H1 (cell line): ENCODE data around the gene PHC2. TPM values are rescaled to one million over a fixed set of nuclear protein-coding genes. Genes with fewer than 3 reads are reported as not detected.

Experiments
- CTCF ChIA-PET: fragments of 300-600 bp; sonication (Branson Sonifier 250); formaldehyde crosslinking; loops from one replicate; lab custom pipeline; 2021; ENCODE audit not compliant: partially characterized antibody; lab: Charles Lee
- POLR2A ChIA-PET: fragments of 300-600 bp; sonication (Branson Sonifier 250); formaldehyde crosslinking; loops from one replicate; lab custom pipeline; 2021; ENCODE audit warnings: inconsistent platforms; ENCODE audit not compliant: partially characterized antibody; lab: Charles Lee
- DNase-seq, 2 experiments: peaks; one replicate each; pipeline versions ENCODE4 v3.0.0 to v3.0.0-alpha.2; 2010 to 2022; ENCODE audit warnings: low spot score in 2 of 2, low read depth in 1 of 2, mixed read lengths in 1 of 2
- FAIRE-seq: peaks from 2 replicates; lab custom pipeline; 2011; peaks lifted over from hg19 to GRCh38; lab: Jason Lieb, UNC
- H2AFZ ChIP-seq: 2 replicates; pipeline ENCODE4 v1.8.1; 2012; ENCODE audit warnings: low read length, inconsistent platforms
- H2AK5ac ChIP-seq: 2 replicates; pipeline ENCODE4 v1.6.1; 2013; ENCODE audit warnings: low read depth, low read length
- H2BK120ac ChIP-seq: replicated peaks from 2 replicates; pipeline ENCODE3; 2013; ENCODE audit warnings: low read depth, low read length, inconsistent platforms
- H2BK12ac ChIP-seq: 2 replicates; pipeline ENCODE4 v1.6.1; 2013; ENCODE audit warnings: low read depth, low read length
- H2BK15ac ChIP-seq: 2 replicates; pipeline ENCODE4 v1.6.1; 2013; ENCODE audit warnings: low read length
- H2BK20ac ChIP-seq: 2 replicates; pipeline ENCODE4 v1.6.1; 2013; ENCODE audit warnings: low read length
- H2BK5ac ChIP-seq: 2 replicates; pipeline ENCODE4 v1.6.1; 2013; ENCODE audit warnings: low read depth, low read length
- H3K14ac ChIP-seq: 2 replicates; pipeline ENCODE4 v1.6.1; 2013; ENCODE audit warnings: inconsistent platforms; ENCODE audit not compliant: insufficient read length
- H3K18ac ChIP-seq: 2 replicates; pipeline ENCODE4 v1.6.1; 2013; ENCODE audit warnings: low read length; ENCODE audit errors: extremely low read depth
- H3K23ac ChIP-seq: 2 replicates; pipeline ENCODE4 v1.6.1; 2013; ENCODE audit warnings: inconsistent platforms; ENCODE audit not compliant: insufficient read length
- H3K23me2 ChIP-seq: 2 replicates; pipeline ENCODE4 v1.6.1; 2013; ENCODE audit warnings: low read depth, low read length
- H3K27ac ChIP-seq: 2 replicates; pipeline ENCODE4 v1.6.1; 2011; ENCODE audit warnings: low read depth, low read length, inconsistent platforms
- H3K27me3 ChIP-seq, 4 experiments: replicated peaks in 1 of 4; 1 replicate in 1 of 4; 2 replicates in 3 of 4; pipeline versions ENCODE4 v1.6.1 to v1.8.1; 2011 to 2013; ENCODE audit warnings: low read length in 3 of 4, mild to moderate bottlenecking in 3 of 4, inconsistent platforms in 2 of 4, mixed read lengths in 2 of 4, moderate library complexity in 1 of 4; ENCODE audit not compliant: control insufficient read depth in 3 of 4, insufficient read depth in 3 of 4; ENCODE audit errors: extremely low read depth in 1 of 4
- H3K36me3 ChIP-seq, 4 experiments: 2 replicates each; pipeline versions ENCODE4 v1.6.1 to v1.8.1; 2011 to 2013; ENCODE audit warnings: mild to moderate bottlenecking in 4 of 4, low read length in 3 of 4, moderate library complexity in 2 of 4, control low read depth in 1 of 4, inconsistent platforms in 1 of 4; ENCODE audit not compliant: insufficient read depth in 4 of 4, control insufficient read depth in 2 of 4
- H3K4ac ChIP-seq: replicated peaks from 2 replicates; pipeline ENCODE3; 2013; ENCODE audit warnings: low read length, low read depth, mixed read lengths, inconsistent platforms; ENCODE audit not compliant: insufficient read length
- H3K4me1 ChIP-seq, 4 experiments: replicated peaks in 1 of 4; 1 replicate in 1 of 4; 2 replicates in 3 of 4; pipeline versions ENCODE4 v1.6.1 to v1.8.1; 2011 to 2013; ENCODE audit warnings: low read length in 3 of 4, inconsistent platforms in 2 of 4, mixed read lengths in 1 of 4; ENCODE audit not compliant: insufficient read depth in 4 of 4, control insufficient read depth in 3 of 4
- H3K4me2 ChIP-seq, 2 experiments: 2 replicates each; pipeline versions ENCODE4 v1.6.1 to v1.8.1; 2011 to 2013; ENCODE audit warnings: low read depth in 2 of 2, low read length in 2 of 2, control low read depth in 1 of 2, inconsistent platforms in 1 of 2, mild to moderate bottlenecking in 1 of 2; ENCODE audit not compliant: insufficient read depth in 1 of 2
- H3K4me3 ChIP-seq, 4 experiments: fragments of 200-600, 300-600 bp in 1 of 4; sonication (generic), shearing (Covaris generic), sonication (Bioruptor Twin) in 1 of 4; 2 replicates each; pipeline versions ENCODE4 v1.5.1 to v1.8.1; 2011 to 2016; ENCODE audit warnings: low read length in 4 of 4, low read depth in 3 of 4, control low read depth in 2 of 4, inconsistent platforms in 2 of 4, mild to moderate bottlenecking in 2 of 4, mixed read lengths in 1 of 4, moderate library complexity in 1 of 4; ENCODE audit not compliant: insufficient read depth in 2 of 4; ENCODE audit errors: extremely low read depth in 1 of 4
- H3K56ac ChIP-seq: replicated peaks from 2 replicates; pipeline ENCODE3; 2013; ENCODE audit warnings: low read depth, mild to moderate bottlenecking, mixed read lengths, low read length, inconsistent platforms; ENCODE audit not compliant: insufficient read length
- H3K79me1 ChIP-seq: 2 replicates; pipeline ENCODE4 v1.6.1; 2013; ENCODE audit warnings: low read depth, low read length, control low read depth
- H3K79me2 ChIP-seq, 2 experiments: 2 replicates each; pipeline versions ENCODE4 v1.6.1 to v1.8.1; 2012 to 2013; ENCODE audit warnings: low read length in 2 of 2, mild to moderate bottlenecking in 2 of 2, inconsistent platforms in 1 of 2; ENCODE audit not compliant: insufficient read depth in 2 of 2, control insufficient read depth in 1 of 2
- H3K9ac ChIP-seq, 4 experiments: replicated peaks in 1 of 4; 1 replicate in 1 of 4; 2 replicates in 3 of 4; pipeline versions ENCODE4 v1.6.1 to v1.8.1; 2011 to 2013; ENCODE audit warnings: low read depth in 3 of 4, low read length in 3 of 4, control low read depth in 2 of 4, mild to moderate bottlenecking in 2 of 4, moderate library complexity in 2 of 4, inconsistent platforms in 1 of 4; ENCODE audit errors: extremely low read depth in 1 of 4
- H3K9me3 ChIP-seq, 2 experiments: 2 replicates each; pipeline versions ENCODE4 v1.6.1 to v1.8.1; 2012 to 2013; ENCODE audit warnings: mild to moderate bottlenecking in 2 of 2, moderate library complexity in 2 of 2, control low read depth in 1 of 2, inconsistent platforms in 1 of 2, low read depth in 1 of 2, low read length in 1 of 2, mixed read lengths in 1 of 2; ENCODE audit not compliant: insufficient read depth in 2 of 2
- H4K20me1 ChIP-seq, 2 experiments: replicated peaks in 1 of 2; 2 replicates each; pipeline versions ENCODE3 to v1.8.1; 2011 to 2013; ENCODE audit warnings: inconsistent platforms in 2 of 2, low read length in 2 of 2, mild to moderate bottlenecking in 1 of 2; ENCODE audit not compliant: insufficient read depth in 2 of 2, control insufficient read depth in 1 of 2
- H4K5ac ChIP-seq: 2 replicates; pipeline ENCODE4 v1.6.1; 2013; ENCODE audit warnings: low read length, low read depth, mixed read lengths, inconsistent platforms; ENCODE audit not compliant: insufficient read length
- H4K8ac ChIP-seq: 2 replicates; pipeline ENCODE4 v1.8.0; 2013; ENCODE audit warnings: mild to moderate bottlenecking, moderate library complexity, low read length, inconsistent platforms; ENCODE audit not compliant: insufficient read depth; ENCODE audit errors: extremely low read depth
- H4K91ac ChIP-seq: replicated peaks from 2 replicates; pipeline ENCODE3; 2013; ENCODE audit warnings: low read length, mixed read lengths, inconsistent platforms; ENCODE audit not compliant: insufficient read length
- ASH2L ChIP-seq: fragments of 200-600, 300-600 bp; sonication (generic); IDR thresholded peaks from one replicate; pipeline ENCODE4 v1.7.1; 2017; ENCODE audit warnings: low read length
- ATF3 ChIP-seq: IDR thresholded peaks from 2 replicates; pipeline ENCODE4 v1.6.1; 2011; ENCODE audit warnings: low read depth, mild to moderate bottlenecking, low read length; ENCODE audit not compliant: insufficient read depth
- BRCA1 ChIP-seq: IDR thresholded peaks from 2 replicates; pipeline ENCODE4 v1.6.1; 2012; ENCODE audit warnings: low read depth, low read length, improper control_type of control experiment
- CREB1 ChIP-seq: IDR thresholded peaks from 2 replicates; pipeline ENCODE4 v1.6.1; 2012; ENCODE audit warnings: inconsistent platforms
- KDM4A ChIP-seq: IDR thresholded peaks from one replicate; pipeline ENCODE4 v1.7.1; 2012; ENCODE audit warnings: low read depth, mild to moderate bottlenecking, moderate library complexity, low read length, inconsistent platforms; ENCODE audit not compliant: severe bottlenecking
- MAFK ChIP-seq: IDR thresholded peaks from 2 replicates; pipeline ENCODE4 v1.6.1; 2012; ENCODE audit warnings: low read depth, mild to moderate bottlenecking, improper control_type of control experiment, low read length
- NANOG ChIP-seq: IDR thresholded peaks from 2 replicates; pipeline ENCODE4 v1.6.1; 2011; ENCODE audit warnings: low read length, low read depth, mild to moderate bottlenecking, inconsistent platforms; ENCODE audit not compliant: insufficient read depth, poor library complexity, severe bottlenecking
- POLR2A ChIP-seq, 2 experiments: IDR thresholded peaks; 1 replicate in 1 of 2; 2 replicates in 1 of 2; pipeline ENCODE4 v1.6.1; 2011; ENCODE audit warnings: low read depth in 2 of 2, low read length in 2 of 2, mild to moderate bottlenecking in 2 of 2; ENCODE audit errors: control extremely low read depth in 1 of 2
- RBBP5 ChIP-seq: IDR thresholded peaks from 2 replicates; pipeline ENCODE4 v1.7.1; 2012; ENCODE audit warnings: low read depth, mild to moderate bottlenecking, inconsistent platforms, low read length, moderate library complexity, borderline replicate concordance
- SIN3A ChIP-seq, 2 experiments: IDR thresholded peaks in 1 of 2; conservative IDR thresholded peaks in 1 of 2; 2 replicates each; pipeline ENCODE4 v1.6.1; 2011 to 2012; ENCODE audit warnings: low read length in 2 of 2, improper control_type of control experiment in 1 of 2, low read depth in 1 of 2, mild to moderate bottlenecking in 1 of 2
- SIX5 ChIP-seq: IDR thresholded peaks from 2 replicates; pipeline ENCODE4 v1.6.1; 2011; ENCODE audit warnings: mild to moderate bottlenecking, low read depth, low read length
- SP1 ChIP-seq: IDR thresholded peaks from 2 replicates; pipeline ENCODE4 v1.6.1; 2011; ENCODE audit warnings: low read depth, low read length
- TBP ChIP-seq: IDR thresholded peaks from 2 replicates; pipeline ENCODE4 v1.6.1; 2011; ENCODE audit warnings: low read depth, low read length, improper control_type of control experiment
- TCF12 ChIP-seq: IDR thresholded peaks from 2 replicates; pipeline ENCODE4 v1.6.1; 2011; ENCODE audit warnings: low read depth, mild to moderate bottlenecking, low read length
- WGBS, 2 experiments: shearing (Covaris generic) in 1 of 2; methylation state at CpG; one replicate each; pipeline versions ENCODE4 v1.1.6 to v1.1.7; 2013 to 2015; ENCODE audit warnings: low lambda C conversion rate in 2 of 2, mixed read lengths in 2 of 2, inconsistent platforms in 1 of 2, low coverage in 1 of 2, missing lambda C conversion rate in 1 of 2; ENCODE audit not compliant: insufficient replicate concordance in 2 of 2, insufficient coverage in 1 of 2, insufficient read length in 1 of 2; ENCODE audit errors: extremely low coverage in 1 of 2, missing lambda C conversion rate in 1 of 2; 5-methylcytosine and 5-hydroxymethylcytosine counted together
- polyA plus RNA-seq, 7 experiments: library from polyadenylated mRNA; depleted of rRNA in 3 of 7; stranded (reverse) in 5 of 7; unstranded in 2 of 7; fragments of >200 nt in 5 of 7; fragments of 200-250 nt in 2 of 7; gene quantifications; 1 replicate in 5 of 7; 2 replicates in 1 of 7; 4 replicates in 1 of 7; pipeline versions ENCODE4 v1.2.1 to v1.2.3, GENCODE V29; 2011 to 2013; ENCODE audit warnings: missing spikeins in 2 of 7, mixed read lengths in 2 of 7
- total RNA-seq: library from RNA; stranded (reverse); fragmentation: NEBNext Ultra II Directional; extraction: Animal tissue kit (Norgen Biotek cat#: 25700); gene quantifications from 2 replicates; pipeline ENCODE4 v1.2.1, GENCODE V29; 2021

Gene PHC2
- total and polyA plus RNA-seq, 2 of the 8 experiments (the other 6 are each of a cell fraction or from before 2014, with no cell fraction given): 5.6 to 14.2 TPM

- H3K9ac ChIP-seq: no peak overlapping the region
- no peaks in the 10 kb centered on the region for H3K79me2 ChIP-seq
- no peak overlapping the region for H2AFZ ChIP-seq
- H2BK15ac ChIP-seq: no peak overlapping the region
- no peak overlapping the region for H4K8ac ChIP-seq
- POLR2A ChIA-PET: interaction anchor here (0.6 kb wide), 1 partner anchor 171 kb away, joined by 4 read pairs; no protein-coding TSS in a partner anchor
- H3K4ac ChIP-seq: no peak overlapping the region
- no peak overlapping the region for H4K91ac ChIP-seq
- H3K9me3 ChIP-seq: no peaks in the 10 kb centered on the region
- H2BK20ac ChIP-seq: no peak overlapping the region
- H3K23me2 ChIP-seq: peaks cover 4% of the 10 kb centered on the region
- no peak overlapping the region for H3K56ac ChIP-seq
- H3K4me1 ChIP-seq: peaks cover 15 to 51% (median 28%) of the 10 kb centered on the region in 4 experiments
- H3K4me2 ChIP-seq: no peak overlapping the region
- H3K18ac ChIP-seq: no peak overlapping the region
- DNase-seq: no peak
- H2BK12ac ChIP-seq: no peak overlapping the region
- peaks cover 17 to 38% (median 32%) of the 10 kb centered on the region in 4 experiments for H3K27me3 ChIP-seq
- H3K27ac ChIP-seq: no peak overlapping the region
- H2BK5ac ChIP-seq: no peak overlapping the region
- no peak overlapping the region for H2BK120ac ChIP-seq
- no peak overlapping the region for H3K23ac ChIP-seq
- H2AK5ac ChIP-seq: no peak overlapping the region
- FAIRE-seq: no peak
- H3K36me3 ChIP-seq: no peaks in the 10 kb centered on the region
- CTCF ChIA-PET: no interaction called here
- H3K4me3 ChIP-seq: no peak overlapping the region
- no peaks in the 10 kb centered on the region for H3K79me1 ChIP-seq
- H4K20me1 ChIP-seq: peaks cover 5 to 17% of the 10 kb centered on the region in 2 experiments
- 82% methylated on average over 2 of the region's 2 CpGs; no CpG with 5 or more reads in 1 of the 2 experiments for WGBS, 2 experiments
- H4K5ac ChIP-seq: no peak overlapping the region
- H3K14ac ChIP-seq: no peak overlapping the region
- no peak for TF ChIP-seq MAFK
- TF ChIP-seq ASH2L: no peak
- no peak for TF ChIP-seq TCF12
- TF ChIP-seq POLR2A (IDR thresholded peaks at IDR 0.05; ENCODE audit: control extremely low read depth in 1 of 2, low read depth in 2 of 2, low read length in 2 of 2): no peak
- no peak for TF ChIP-seq RBBP5
- TF ChIP-seq ATF3: no peak
- no peak for TF ChIP-seq KDM4A
- TF ChIP-seq NANOG: no peak
- TF ChIP-seq TBP: no peak
- no peak for TF ChIP-seq SIN3A (conservative IDR thresholded peaks at IDR 0.05 in 1 of 2, IDR thresholded peaks at IDR 0.05 in 1 of 2; ENCODE audit: low read depth in 1 of 2, low read length in 2 of 2)
- no peak for TF ChIP-seq CREB1
- TF ChIP-seq BRCA1: no peak
- TF ChIP-seq SP1: no peak
- no peak for TF ChIP-seq SIX5
Observed at GRCh38 chr1:33344896-33345560, 85.9 kb downstream of the PHC2 start.
